HepG2 (cell line): ENCODE results near the gene NEAT1. TPM values are rescaled to one million over a fixed set of nuclear protein-coding genes. Genes with fewer than 3 reads are reported as not detected.

Experiments used
- ARID5B ChIP-seq: IDR thresholded peaks from 2 replicates; pipeline ENCODE4 v1.4.0; 2020; ENCODE audit warnings: mild to moderate bottlenecking, missing genetic modification reagents
- ARNTL ChIP-seq: sonication (generic); formaldehyde crosslinking; IDR thresholded peaks from 2 replicates; pipeline ENCODE4 v1.4.0; 2020; ENCODE audit warnings: mild to moderate bottlenecking, missing genetic modification reagents
- ATF4 ChIP-seq, 2 experiments: fragments of 450-650 bp in 1 of 2; sonication (generic) in 1 of 2; formaldehyde crosslinking; IDR thresholded peaks; 2 replicates each; pipeline versions ENCODE4 v1.5.0 to v1.8.0; 2020 to 2022; ENCODE audit warnings: mild to moderate bottlenecking in 1 of 2, missing genetic modification reagents in 1 of 2
- CEBPG ChIP-seq: IDR thresholded peaks from 2 replicates; pipeline ENCODE4 v1.6.1; 2016
- CREM ChIP-seq, 2 experiments: sonication (generic) in 1 of 2; formaldehyde crosslinking in 1 of 2; IDR thresholded peaks; 2 replicates each; pipeline versions ENCODE4 v1.4.0 to v1.6.1; 2016 to 2020; ENCODE audit warnings: antibody characterized with exemption in 1 of 2, mild to moderate bottlenecking in 1 of 2, missing genetic modification reagents in 1 of 2
- ESRRA ChIP-seq: sonication (generic); formaldehyde crosslinking; IDR thresholded peaks from 2 replicates; pipeline ENCODE4 v1.5.1; 2020; ENCODE audit warnings: mild to moderate bottlenecking, low read depth, missing genetic modification reagents
- FOXA1 ChIP-seq, 2 experiments: fragments of 450-650 bp in 1 of 2; sonication (generic) in 1 of 2; formaldehyde crosslinking in 1 of 2; IDR thresholded peaks; 2 replicates each; pipeline versions ENCODE4 v1.4.0 to v1.6.1; 2016 to 2020; ENCODE audit warnings: missing genetic modification reagents in 1 of 2
- GTF3A ChIP-seq: sonication (generic); formaldehyde crosslinking; conservative IDR thresholded peaks from 2 replicates; pipeline ENCODE4 v1.4.0; 2020; ENCODE audit warnings: mild to moderate bottlenecking, missing genetic modification reagents
- MBNL3 ChIP-seq: fragments of 250-450 bp; sonication (Bioruptor Pico); conservative IDR thresholded peaks from 2 replicates; pipeline ENCODE4 v1.8.0; 2022; ENCODE audit warnings: mild to moderate bottlenecking, inconsistent platforms
- NFIC ChIP-seq: IDR thresholded peaks from 2 replicates; pipeline ENCODE4 v1.6.1; 2012; ENCODE audit warnings: mild to moderate bottlenecking, low read length, inconsistent platforms
- NFRKB ChIP-seq: fragments of 450-650 bp; IDR thresholded peaks from 2 replicates; pipeline ENCODE4 v1.6.1; 2017
- PHF5A ChIP-seq: IDR thresholded peaks from one replicate; pipeline ENCODE4 v1.6.1; 2018; ENCODE audit warnings: low read depth, missing genetic modification reagents; ENCODE audit not compliant: unreplicated experiment
- RAD21 ChIP-seq: fragments of 450-650 bp; formaldehyde crosslinking; IDR thresholded peaks from 2 replicates; pipeline ENCODE4 v1.5.0; 2020; ENCODE audit warnings: mild to moderate bottlenecking
- SOX5 ChIP-seq: IDR thresholded peaks from 2 replicates; pipeline ENCODE4 v1.6.1; 2016; ENCODE audit warnings: borderline replicate concordance
- SOX6 ChIP-seq, 2 experiments: fragments of 450-650 bp in 1 of 2; sonication (generic) in 1 of 2; formaldehyde crosslinking in 1 of 2; IDR thresholded peaks; 2 replicates each; pipeline versions ENCODE4 v1.4.0 to v1.6.1; 2017 to 2020; ENCODE audit warnings: antibody characterized with exemption in 1 of 2, mild to moderate bottlenecking in 1 of 2, missing genetic modification reagents in 1 of 2
- TBX3 ChIP-seq: fragments of 450-650 bp; IDR thresholded peaks from 2 replicates; pipeline ENCODE4 v1.6.1; 2017; ENCODE audit warnings: antibody characterized with exemption, mild to moderate bottlenecking, inconsistent platforms, borderline replicate concordance
- TCF7 ChIP-seq: sonication (generic); IDR thresholded peaks from 2 replicates; pipeline ENCODE4 v1.6.1; 2016; ENCODE audit warnings: antibody characterized with exemption, low read depth
- ZFP41 ChIP-seq: sonication (generic); formaldehyde crosslinking; IDR thresholded peaks from 2 replicates; pipeline ENCODE4 v1.4.0; 2020; ENCODE audit warnings: mild to moderate bottlenecking, missing genetic modification reagents, borderline replicate concordance
- ZNF263 ChIP-seq: sonication (generic); formaldehyde crosslinking; IDR thresholded peaks from 2 replicates; pipeline ENCODE4 v1.4.0; 2020; ENCODE audit warnings: missing genetic modification reagents
- ZNF441 ChIP-seq: sonication (generic); formaldehyde crosslinking; IDR thresholded peaks from 2 replicates; pipeline ENCODE4 v1.7.0; 2021; ENCODE audit warnings: missing genetic modification reagents, borderline replicate concordance
- ZNF460 ChIP-seq: sonication (generic); formaldehyde crosslinking; IDR thresholded peaks from 2 replicates; pipeline ENCODE4 v1.5.1; 2020; ENCODE audit warnings: missing genetic modification reagents, mild to moderate bottlenecking, borderline replicate concordance
- ZNF609 ChIP-seq: sonication (generic); formaldehyde crosslinking; IDR thresholded peaks from 2 replicates; pipeline ENCODE4 v1.4.0; 2020; ENCODE audit warnings: mild to moderate bottlenecking, missing genetic modification reagents, borderline replicate concordance
- polyA plus RNA-seq, 8 experiments: library from polyadenylated mRNA; depleted of rRNA in 3 of 8; stranded (reverse) in 7 of 8; unstranded in 1 of 8; fragments of >200 nt; fragmentation: Illumina TruSeq in 4 of 8; extraction: Trizol in 4 of 8; gene quantifications; 2 replicates each; pipeline versions ENCODE4 v1.2.1 to v1.2.3, GENCODE V29; 2011 to 2016; ENCODE audit warnings: low read depth in 4 of 8, missing spikeins in 1 of 8, mixed read lengths in 1 of 8; ENCODE audit not compliant: insufficient read depth in 1 of 8
- total RNA-seq, 5 experiments: library from RNA; depleted of rRNA; stranded (reverse); fragments of >200 nt; fragmentation: Illumina TruSeq; extraction: Trizol; gene quantifications; 2 replicates each; pipeline ENCODE4 v1.2.3, GENCODE V29; 2016; ENCODE audit warnings: low read depth in 1 of 5

Gene NEAT1
- total and polyA plus RNA-seq, 2 of the 13 experiments (the other 11 are each of a cell fraction or from before 2014, with no cell fraction given), result 20.5 to 41.2 TPM

GRCh38 chr11:65401803-65402248, 20.8 kb upstream of the NEAT1 start (continued):
- peak; percentile 37; the same call in 1 of the 2 replicates for TF ChIP-seq ARID5B (CRISPR knock-in tag)
- no peak for TF ChIP-seq RAD21 (CRISPR knock-in tag)
- 0 out of 2 replicates have a peak, but pooled peaks have one; percentile 21 for TF ChIP-seq NFIC
- TF ChIP-seq FOXA1 (IDR thresholded peaks at IDR 0.05), result no peak
- TF ChIP-seq FOXA1 (CRISPR knock-in tag; IDR thresholded peaks at IDR 0.05), result peak; percentile 50; the same call in 1 of the 2 replicates
- TF ChIP-seq GTF3A (CRISPR knock-in tag), result no peak
- TF ChIP-seq ZNF460 (CRISPR knock-in tag), result peak; percentile 71
- no peak for TF ChIP-seq SOX6 (IDR thresholded peaks at IDR 0.05)
- TF ChIP-seq SOX6 (CRISPR knock-in tag; IDR thresholded peaks at IDR 0.05), result peak; percentile 85
- TF ChIP-seq CREM (IDR thresholded peaks at IDR 0.05), result 0 out of 2 replicates have a peak, but pooled peaks have one; percentile 12
- no peak for TF ChIP-seq CREM (CRISPR knock-in tag; IDR thresholded peaks at IDR 0.05)
- no peak for TF ChIP-seq PHF5A (CRISPR knock-in tag)
- peak; percentile 43; the same call in 1 of the 2 replicates for TF ChIP-seq TCF7
- TF ChIP-seq SOX5 (CRISPR knock-in tag), result peak; percentile 85; the same call in 1 of the 2 replicates
- no peak for TF ChIP-seq ZFP41
- no peak for TF ChIP-seq ZNF263 (CRISPR knock-in tag)
- no peak for TF ChIP-seq ESRRA (CRISPR knock-in tag)
- TF ChIP-seq ATF4 (CRISPR knock-in tag; IDR thresholded peaks at IDR 0.05), result no peak
- no peak for TF ChIP-seq ZNF441
- peak; percentile 35; the same call in 1 of the 2 replicates for TF ChIP-seq ZNF609
- TF ChIP-seq NFRKB, result no peak
- no peak for TF ChIP-seq ARNTL
- peak; percentile 78; the same call in 1 of the 2 replicates for TF ChIP-seq TBX3
- no peak for TF ChIP-seq MBNL3 (CRISPR knock-in tag)
- no peak for TF ChIP-seq CEBPG (CRISPR knock-in tag)
